Fibroblast of skin of right biceps (primary cell): Measurements from ENCODE around the gene UMOD.
"Not testable (repeated sequence)": the region's sequence is repeated elsewhere in the genome, so short reads cannot be mapped to it uniquely, and the experiment has no call there.

ENCODE experiments used
- DNase-seq: peaks from one replicate; pipeline ENCODE4 v3.0.0-alpha.2; 2013

Gene UMOD

GRCh38 chr16:20320592-20320991 lies 31.9 kb downstream of the UMOD start:
- no peak for DNase-seq

- DNase-seq: no peak
Observed at GRCh38 chr16:20320178-20320577, 32.3 kb downstream of the UMOD start.

GRCh38 chr16:20319406-20319805 lies 33.1 kb downstream of the UMOD start:
- no peak for DNase-seq

GRCh38 chr16:20318437-20318836 lies 34.1 kb downstream of the UMOD start:
- no peak for DNase-seq

GRCh38 chr16:20318006-20318405 lies 34.5 kb downstream of the UMOD start:
- DNase-seq: no peak

GRCh38 chr16:20317117-20317516 lies 35.4 kb downstream of the UMOD start:
- DNase-seq: no peak

- no peak for DNase-seq
Observed at GRCh38 chr16:20316715-20317114, 35.8 kb downstream of the UMOD start.

- DNase-seq: no peak
Observed at GRCh38 chr16:20315764-20316163, 36.8 kb downstream of the UMOD start.

GRCh38 chr16:20314575-20314974 lies 37.9 kb downstream of the UMOD start:
- no peak for DNase-seq

GRCh38 chr16:20313741-20314140 lies 38.8 kb downstream of the UMOD start:
- no peak for DNase-seq

GRCh38 chr16:20312536-20313095 lies 39.9 kb downstream of the UMOD start:
- not testable (repeated sequence) for DNase-seq

GRCh38 chr16:20311548-20311947 lies 41.0 kb downstream of the UMOD start:
- no peak for DNase-seq

- no peak for DNase-seq
Observed at GRCh38 chr16:20310421-20311395, 41.8 kb downstream of the UMOD start.

GRCh38 chr16:20309786-20310185 lies 42.7 kb downstream of the UMOD start:
- DNase-seq: no peak

GRCh38 chr16:20308801-20309590 lies 43.5 kb downstream of the UMOD start:
- DNase-seq: no peak

GRCh38 chr16:20308266-20308665 lies 44.2 kb downstream of the UMOD start:
- DNase-seq: no peak

GRCh38 chr16:20307791-20308190 lies 44.7 kb downstream of the UMOD start:
- no peak for DNase-seq

- no peak for DNase-seq
Observed at GRCh38 chr16:20307240-20307671, 45.3 kb downstream of the UMOD start.

GRCh38 chr16:20306401-20306800 lies 46.1 kb downstream of the UMOD start:
- no peak for DNase-seq

GRCh38 chr16:20303012-20303411 lies 49.5 kb downstream of the UMOD start:
- no peak for DNase-seq

- no peak for DNase-seq
Observed at GRCh38 chr16:20302389-20302788, 50.1 kb downstream of the UMOD start.

- no peak for DNase-seq
Observed at GRCh38 chr16:20301840-20302239, 50.7 kb downstream of the UMOD start.

- peak; percentile 39 for DNase-seq
Observed at GRCh38 chr16:20300312-20301097, 52.0 kb downstream of the UMOD start.
